PC-3 (cell line): ENCODE results near the gene ATP23. TPM values are rescaled to one million over a fixed set of nuclear protein-coding genes. Genes with fewer than 3 reads are reported as not detected.

Experiments used
- ATAC-seq: fragments of 200-7000 bp; cut with Tn5 transposase; 2 replicates; pipeline ENCODE4 v1.9.1; 2020; ENCODE audit warnings: mild to moderate bottlenecking, moderate library complexity
- BruUV-seq: library from RNA; stranded (reverse); fragments of 400-500 nt; replicated peaks from 2 replicates; lab custom pipeline; 2021; lab: Mats Ljungman, UMichigan
- CTCF ChIA-PET: fragments of 300-600 bp; sonication (Branson Sonifier 250); formaldehyde crosslinking; loops from one replicate; lab custom pipeline; 2022; ENCODE audit warnings: antibody characterized with exemption; lab: Charles Lee
- POLR2A ChIA-PET: fragments of 300-600 bp; sonication (Branson Sonifier 250); formaldehyde crosslinking; loops from one replicate; lab custom pipeline; 2022; ENCODE audit warnings: antibody characterized with exemption; ENCODE audit not compliant: unreplicated experiment; lab: Charles Lee
- DNase-seq: peaks from one replicate; pipeline ENCODE4 v3.0.0-alpha.2; 2015
- H2AFZ ChIP-seq: fragments of 300-600 bp; sonication (generic); 2 replicates; pipeline ENCODE4 v1.6.0; 2016; ENCODE audit warnings: antibody characterized with exemption, low read length
- H3F3A ChIP-seq: fragments of 300-600 bp; sonication (generic); one replicate; pipeline ENCODE4 v1.6.0; 2017; ENCODE audit warnings: antibody characterized with exemption, low read length, control low read depth, mild to moderate bottlenecking; ENCODE audit not compliant: unreplicated experiment
- H3K27ac ChIP-seq: fragments of 300-600 bp; sonication (generic); 2 replicates; pipeline ENCODE4 v1.5.1; 2016; ENCODE audit warnings: mild to moderate bottlenecking, low read length
- H3K27me3 ChIP-seq: fragments of 300-600 bp; sonication (generic); 2 replicates; pipeline ENCODE4 v1.6.1; 2016; ENCODE audit warnings: low read length, mixed read lengths
- H3K36me3 ChIP-seq: fragments of 300-600 bp; sonication (generic); 2 replicates; pipeline ENCODE4 v1.6.1; 2016; ENCODE audit warnings: low read depth, mixed run types, low read length, mixed read lengths
- H3K4me1 ChIP-seq: fragments of 300-600 bp; sonication (generic); 2 replicates; pipeline ENCODE4 v1.5.1; 2016; ENCODE audit warnings: low read length; ENCODE audit not compliant: insufficient read depth
- H3K4me2 ChIP-seq: fragments of 300-600 bp; sonication (generic); 2 replicates; pipeline ENCODE4 v1.6.0; 2016; ENCODE audit warnings: low read length
- H3K4me3 ChIP-seq: fragments of 300-600 bp; sonication (generic); 2 replicates; pipeline ENCODE4 v1.5.1; 2016; ENCODE audit warnings: mild to moderate bottlenecking, low read length, mixed read lengths
- H3K79me2 ChIP-seq: fragments of 300-600 bp; sonication (generic); 2 replicates; pipeline ENCODE4 v1.6.1; 2017; ENCODE audit warnings: low read length, mixed read lengths
- H3K9ac ChIP-seq: fragments of 300-600 bp; sonication (generic); 2 replicates; pipeline ENCODE4 v1.6.0; 2016; ENCODE audit warnings: mild to moderate bottlenecking, low read length
- H3K9me2 ChIP-seq: fragments of 300-600 bp; sonication (generic); replicated peaks from 2 replicates; pipeline ENCODE4 v1.6.1; 2016; ENCODE audit warnings: mixed run types, low read length, mixed read lengths
- H3K9me3 ChIP-seq: fragments of 300-600 bp; sonication (generic); 2 replicates; pipeline ENCODE4 v1.6.1; 2016; ENCODE audit warnings: low read length, mixed read lengths
- H4K20me1 ChIP-seq: fragments of 300-600 bp; sonication (generic); 2 replicates; pipeline ENCODE4 v1.6.1; 2016; ENCODE audit warnings: low read length, mixed read lengths
- CTCF ChIP-seq: fragments of 300-600 bp; sonication (generic); conservative IDR thresholded peaks from 2 replicates; pipeline ENCODE4 v1.5.1; 2017; ENCODE audit warnings: antibody characterized with exemption, low read depth, mild to moderate bottlenecking, low read length
- EZH2 ChIP-seq: fragments of 300-600 bp; sonication (generic); IDR thresholded peaks from one replicate; pipeline ENCODE4 v1.6.1; 2017; ENCODE audit warnings: antibody characterized with exemption, mild to moderate bottlenecking, low read length; ENCODE audit not compliant: unreplicated experiment
- EZH2phosphoT487 ChIP-seq: fragments of 300-600 bp; sonication (generic); IDR thresholded peaks from 2 replicates; pipeline ENCODE4 v1.6.1; 2018; ENCODE audit warnings: mild to moderate bottlenecking, antibody characterized with exemption, low read length, borderline replicate concordance
- intact Hi-C: fragments of 100-400 bp; cut with micrococcal nuclease; formaldehyde crosslinking; loops from 2 replicates; pipeline ENCODE4 v1.9.0; 2023
- total RNA-seq: library from RNA; depleted of rRNA; stranded (reverse); fragments of >200 nt; gene quantifications from 2 replicates; pipeline ENCODE4 v1.2.3, GENCODE V29; 2014

ATP23 gene
- total RNA-seq, 1 experiment from 2014 or later = 19.4 TPM

GRCh38 chr12:57906821-57907220 lies 34.5 kb upstream of the ATP23 start:
- Histone ChIP-seq H3K36me3 (no peaks in the 10 kb centered on the region), H2AFZ (no peak overlapping the region), H3K27ac (no peak overlapping the region), H4K20me1 (no peaks in the 10 kb centered on the region), H3K9me2 (no peaks in the 10 kb centered on the region), H3K9me3 (no peaks in the 10 kb centered on the region), H3K4me3 (no peak overlapping the region), H3K9ac (no peak overlapping the region), H3K4me1 (peaks cover 7% of the 10 kb centered on the region; the same call in 1 of the 2 replicates), H3K27me3 (no peaks in the 10 kb centered on the region), H3K4me2 (no peak overlapping the region), H3K79me2 (no peaks in the 10 kb centered on the region), H3F3A (no peaks in the 10 kb centered on the region)
- intact Hi-C loops = no loop called here
- ATAC-seq = no peak
- no TSS peak for BruUV-seq
- DNase-seq = no peak
- POLR2A ChIA-PET = no interaction called here
- CTCF ChIA-PET = interaction anchor here (0.6 kb wide), 1 partner anchor 312 kb away, joined by 3 read pairs; no protein-coding TSS in a partner anchor
- TF ChIP-seq EZH2phosphoT487 (no peak), EZH2 (no peak), CTCF (no peak)

- Histone ChIP-seq H3K4me3 (no peak overlapping the region), H4K20me1 (no peaks in the 10 kb centered on the region), H3F3A (no peaks in the 10 kb centered on the region), H3K4me2 (no peak overlapping the region), H3K36me3 (no peaks in the 10 kb centered on the region), H3K4me1 (peaks cover 7% of the 10 kb centered on the region; the same call in 1 of the 2 replicates), H3K9me3 (no peaks in the 10 kb centered on the region), H3K9me2 (no peaks in the 10 kb centered on the region), H3K79me2 (no peaks in the 10 kb centered on the region), H3K9ac (no peak overlapping the region), H3K27ac (no peak overlapping the region), H3K27me3 (no peaks in the 10 kb centered on the region), H2AFZ (no peak overlapping the region)
- DNase-seq (no peak), ATAC-seq (no peak)
- ChIA-PET CTCF (interaction anchor here (0.6 kb wide), 1 partner anchor 312 kb away, joined by 3 read pairs; no protein-coding TSS in a partner anchor), POLR2A (no interaction called here)
- BruUV-seq = no TSS peak
- intact Hi-C loops = no loop called here
- no peak for TF ChIP-seq EZH2phosphoT487
- TF ChIP-seq EZH2 = no peak
- no peak for TF ChIP-seq CTCF
Measured at GRCh38 chr12:57907281-57907680, 34.1 kb upstream of the ATP23 start.

GRCh38 chr12:57908511-57908910 lies 32.9 kb upstream of the ATP23 start:
- H3K27ac ChIP-seq = no peak overlapping the region
- no peak overlapping the region for H3K4me3 ChIP-seq
- no peaks in the 10 kb centered on the region for H3K27me3 ChIP-seq
- no peak for ATAC-seq
- TF ChIP-seq CTCF (no peak), EZH2phosphoT487 (no peak), EZH2 (no peak)
- POLR2A ChIA-PET = no interaction called here
- no peaks in the 10 kb centered on the region for H3K36me3 ChIP-seq
- no peak overlapping the region for H3K9ac ChIP-seq
- no peak overlapping the region for H3K4me2 ChIP-seq
- intact Hi-C loops = no loop called here
- CTCF ChIA-PET = no interaction called here
- no peaks in the 10 kb centered on the region for H3K79me2 ChIP-seq
- no peaks in the 10 kb centered on the region for H3F3A ChIP-seq
- no peaks in the 10 kb centered on the region for H3K9me3 ChIP-seq
- no peak for DNase-seq
- H2AFZ ChIP-seq = no peak overlapping the region
- BruUV-seq = no TSS peak
- H4K20me1 ChIP-seq = no peaks in the 10 kb centered on the region
- H3K9me2 ChIP-seq = no peaks in the 10 kb centered on the region
- H3K4me1 ChIP-seq = peaks cover 7% of the 10 kb centered on the region; the same call in 1 of the 2 replicates
